HG03575 (cell line): ENCODE data around the gene HDAC10.
"Not testable (repeated sequence)": the region's sequence is repeated elsewhere in the genome, so short reads cannot be mapped to it uniquely, and the experiment has no call there.

Source experiments
- ATAC-seq: cut with Tn5 transposase; IDR thresholded peaks from one replicate; pipeline ENCODE4 v1.9.1; 2021; ENCODE audit not compliant: unreplicated experiment, insufficient number of reproducible peaks, low FRiP score; ENCODE audit errors: extremely low read depth

The HDAC10 gene

GRCh38 chr22:50208939-50209892, 41.8 kb downstream of the HDAC10 start:
- no peak for ATAC-seq

GRCh38 chr22:50208430-50208938, 42.6 kb downstream of the HDAC10 start:
- no peak for ATAC-seq

GRCh38 chr22:50207383-50208140, 43.5 kb downstream of the HDAC10 start:
- no peak for ATAC-seq

- ATAC-seq, result no peak
Measured at GRCh38 chr22:50206599-50206998, 44.5 kb downstream of the HDAC10 start.

- no peak for ATAC-seq
Measured at GRCh38 chr22:50205781-50206569, 45.1 kb downstream of the HDAC10 start.

GRCh38 chr22:50204998-50205397, 46.1 kb downstream of the HDAC10 start:
- not testable (repeated sequence) for ATAC-seq

- ATAC-seq, result no peak
Measured at GRCh38 chr22:50204571-50204970, 46.5 kb downstream of the HDAC10 start.

- ATAC-seq, result no peak
Measured at GRCh38 chr22:50203288-50203687, 47.8 kb downstream of the HDAC10 start.

- ATAC-seq, result no peak
Measured at GRCh38 chr22:50202130-50202666, 48.9 kb downstream of the HDAC10 start.

GRCh38 chr22:50201191-50202129, 49.6 kb downstream of the HDAC10 start:
- ATAC-seq, result no peak

GRCh38 chr22:50200461-50201190, 50.4 kb downstream of the HDAC10 start, which contains the start of gene SELENOO:
Gene SELENOO, plus strand, starts transcription at chr22:50201011. Its CDS starts 26 bp downstream, at chr22:50201037.
- ATAC-seq, result no peak

- no peak for ATAC-seq
Measured at GRCh38 chr22:50199829-50200460, 51.1 kb downstream of the HDAC10 start.

GRCh38 chr22:50199251-50199721, 51.8 kb downstream of the HDAC10 start:
- ATAC-seq, result no peak

GRCh38 chr22:50198624-50199017, 52.4 kb downstream of the HDAC10 start:
- ATAC-seq, result no peak

- no peak for ATAC-seq
Measured at GRCh38 chr22:50197856-50198623, 53.0 kb downstream of the HDAC10 start.
